DOHH2 (cell line): ENCODE data around the gene ZNF408.

Experiments used
- H3F3A ChIP-seq: fragments of 200-600 bp; sonication (generic), shearing (Covaris generic); 2 replicates; pipeline ENCODE4 v1.6.0; 2016; ENCODE audit warnings: antibody characterized with exemption, mild to moderate bottlenecking; ENCODE audit not compliant: control insufficient read depth, insufficient read depth
- H3K27ac ChIP-seq: fragments of 200-600 bp; sonication (generic); 2 replicates; pipeline ENCODE4 v1.5.1; 2014; ENCODE audit warnings: low read depth, mild to moderate bottlenecking, low read length, moderate library complexity
- H3K27me3 ChIP-seq: fragments of 200-600 bp; sonication (generic); 2 replicates; pipeline ENCODE4 v1.6.1; 2014; ENCODE audit warnings: mild to moderate bottlenecking, low read length, mixed read lengths; ENCODE audit not compliant: control insufficient read depth
- H3K36me3 ChIP-seq: fragments of 200-600 bp; sonication (generic); 2 replicates; pipeline ENCODE4 v1.6.1; 2014; ENCODE audit warnings: mild to moderate bottlenecking, low read length, moderate library complexity, mixed read lengths; ENCODE audit not compliant: control insufficient read depth
- H3K4me1 ChIP-seq: fragments of 200-600 bp; sonication (generic); 2 replicates; pipeline ENCODE4 v1.6.1; 2014; ENCODE audit warnings: mild to moderate bottlenecking, low read length, mixed read lengths; ENCODE audit not compliant: control insufficient read depth
- H3K4me2 ChIP-seq: fragments of 200-600 bp; sonication (generic); 2 replicates; pipeline ENCODE4 v1.6.0; 2014; ENCODE audit warnings: mild to moderate bottlenecking, low read length, moderate library complexity
- H3K4me3 ChIP-seq: fragments of 200-600 bp; sonication (generic); 2 replicates; pipeline ENCODE4 v1.5.1; 2014; ENCODE audit warnings: mild to moderate bottlenecking, low read length, mixed read lengths
- H3K79me2 ChIP-seq: fragments of 200-600 bp; sonication (generic); 2 replicates; pipeline ENCODE4 v1.6.1; 2014; ENCODE audit warnings: mild to moderate bottlenecking, low read length, mixed read lengths; ENCODE audit not compliant: control insufficient read depth
- H3K9me2 ChIP-seq: fragments of 200-600 bp; sonication (generic); replicated peaks from 2 replicates; pipeline ENCODE4 v1.6.1; 2014; ENCODE audit warnings: mild to moderate bottlenecking, low read length, mixed read lengths; ENCODE audit not compliant: control insufficient read depth
- H3K9me3 ChIP-seq: fragments of 200-600 bp; sonication (generic); 2 replicates; pipeline ENCODE4 v1.6.1; 2014; ENCODE audit warnings: antibody characterized with exemption, low read length, mixed read lengths; ENCODE audit not compliant: control insufficient read depth, insufficient read depth
- H4K20me1 ChIP-seq: fragments of 200-600 bp; sonication (generic); 2 replicates; pipeline ENCODE4 v1.6.0; 2014; ENCODE audit warnings: low read depth, mild to moderate bottlenecking, antibody characterized with exemption, low read length, moderate library complexity; ENCODE audit not compliant: control insufficient read depth, insufficient read depth
- CTCF ChIP-seq: fragments of 200-600 bp; sonication (generic); IDR thresholded peaks from one replicate; pipeline ENCODE4 v1.5.1; 2014; ENCODE audit warnings: antibody characterized with exemption, mild to moderate bottlenecking, low read depth, low read length; ENCODE audit not compliant: poor library complexity, severe bottlenecking
- EZH2phosphoT487 ChIP-seq: fragments of 200-600 bp; sonication (generic); IDR thresholded peaks from 2 replicates; pipeline ENCODE4 v1.6.1; 2017; ENCODE audit warnings: borderline replicate concordance, mild to moderate bottlenecking, antibody characterized with exemption, low read length, moderate library complexity, mixed read lengths

ZNF408 gene

GRCh38 chr11:46696212-46696558 lies 4.6 kb upstream of the ZNF408 start:
- H4K20me1 ChIP-seq = no peaks in the 10 kb centered on the region; the same call in 1 of the 2 replicates
- TF ChIP-seq CTCF (no peak), EZH2phosphoT487 (no peak)
- no peak overlapping the region for H3K4me3 ChIP-seq
- no peaks in the 10 kb centered on the region for H3K9me3 ChIP-seq
- H3K9me2 ChIP-seq = no peaks in the 10 kb centered on the region
- peaks cover 31% of the 10 kb centered on the region for H3K79me2 ChIP-seq
- H3K27me3 ChIP-seq = no peaks in the 10 kb centered on the region
- H3K4me1 ChIP-seq = peaks cover 13% of the 10 kb centered on the region
- no peak overlapping the region for H3K27ac ChIP-seq
- H3K4me2 ChIP-seq = no peak overlapping the region
- H3F3A ChIP-seq = no peaks in the 10 kb centered on the region
- peaks cover 23% of the 10 kb centered on the region for H3K36me3 ChIP-seq

GRCh38 chr11:46697303-46697702 lies 3.5 kb upstream of the ZNF408 start:
- Histone ChIP-seq H3K27me3 (no peaks in the 10 kb centered on the region), H3K4me2 (no peak overlapping the region), H3K4me1 (peaks cover 20% of the 10 kb centered on the region), H3K36me3 (peaks cover 24% of the 10 kb centered on the region), H3K27ac (no peak overlapping the region), H3K79me2 (peaks cover 42% of the 10 kb centered on the region), H3K9me3 (no peaks in the 10 kb centered on the region), H3K4me3 (no peak overlapping the region), H4K20me1 (no peaks in the 10 kb centered on the region; the same call in 1 of the 2 replicates), H3F3A (no peaks in the 10 kb centered on the region), H3K9me2 (no peaks in the 10 kb centered on the region)
- TF ChIP-seq CTCF (no peak), EZH2phosphoT487 (no peak)

- H3K27me3 ChIP-seq = no peaks in the 10 kb centered on the region
- peaks cover 25% of the 10 kb centered on the region for H3K4me1 ChIP-seq
- H3K79me2 ChIP-seq = peaks cover 46% of the 10 kb centered on the region
- no peaks in the 10 kb centered on the region for H3F3A ChIP-seq
- H3K4me3 ChIP-seq = no peak overlapping the region
- H3K27ac ChIP-seq = no peak overlapping the region
- no peaks in the 10 kb centered on the region for H3K9me2 ChIP-seq
- H3K9me3 ChIP-seq = no peaks in the 10 kb centered on the region
- peaks cover 28% of the 10 kb centered on the region for H3K36me3 ChIP-seq
- TF ChIP-seq EZH2phosphoT487 (no peak), CTCF (no peak)
- H4K20me1 ChIP-seq = no peaks in the 10 kb centered on the region; the same call in 1 of the 2 replicates
- no peak overlapping the region for H3K4me2 ChIP-seq
These were observed 3.1 kb upstream of the ZNF408 start for GRCh38 chr11:46697723-46698122.

GRCh38 chr11:46698597-46698996 lies 2.2 kb upstream of the ZNF408 start:
- H3K27me3 ChIP-seq = no peaks in the 10 kb centered on the region
- H3K4me2 ChIP-seq = peak overlapping the region; percentile 88; the same call in 1 of the 2 replicates
- no peaks in the 10 kb centered on the region for H3K9me3 ChIP-seq
- H3K9me2 ChIP-seq = no peaks in the 10 kb centered on the region
- H3K27ac ChIP-seq = no peak overlapping the region
- H3F3A ChIP-seq = no peaks in the 10 kb centered on the region
- H3K79me2 ChIP-seq = peaks cover 53% of the 10 kb centered on the region
- no peak overlapping the region for H3K4me3 ChIP-seq
- H3K4me1 ChIP-seq = peaks cover 28% of the 10 kb centered on the region
- no peaks in the 10 kb centered on the region; the same call in 1 of the 2 replicates for H4K20me1 ChIP-seq
- TF ChIP-seq CTCF (no peak), EZH2phosphoT487 (no peak)
- H3K36me3 ChIP-seq = peaks cover 35% of the 10 kb centered on the region
